Tongue (tissue), 2 donors: ENCODE measurements around the gene B3GLCT. TPM values are rescaled to one million over a fixed set of nuclear protein-coding genes. Genes with fewer than 3 reads are reported as not detected.

Experiments
- DNase-seq: peaks from one replicate; pipeline ENCODE4 v3.0.0-alpha.2; 2015
- total RNA-seq: library from RNA; depleted of rRNA; stranded (reverse); fragments of >200 nt; gene quantifications from one replicate; pipeline ENCODE4 v1.2.3, GENCODE V29; 2014

B3GLCT gene
- total RNA-seq, 1 donor from 2014 or later, result 23.0 TPM

- no peak for DNase-seq
Measured at GRCh38 chr13:31223640-31224039, 23.9 kb downstream of the B3GLCT start.

GRCh38 chr13:31224174-31224669, 24.4 kb downstream of the B3GLCT start:
- no peak for DNase-seq

GRCh38 chr13:31224963-31225559, 25.3 kb downstream of the B3GLCT start:
- no peak for DNase-seq

- DNase-seq, result no peak
Measured at GRCh38 chr13:31225998-31226675, 26.4 kb downstream of the B3GLCT start.

- no peak for DNase-seq
Measured at GRCh38 chr13:31227063-31227462, 27.3 kb downstream of the B3GLCT start.

- no peak for DNase-seq
Measured at GRCh38 chr13:31227870-31228269, 28.1 kb downstream of the B3GLCT start.

- no peak for DNase-seq
Measured at GRCh38 chr13:31234729-31235128, 35.0 kb downstream of the B3GLCT start.

GRCh38 chr13:31236211-31236786, 36.5 kb downstream of the B3GLCT start:
- DNase-seq, result peak; percentile 57

- DNase-seq, result no peak
Measured at GRCh38 chr13:31240921-31241320, 41.1 kb downstream of the B3GLCT start.

GRCh38 chr13:31242367-31242766, 42.6 kb downstream of the B3GLCT start:
- no peak for DNase-seq

GRCh38 chr13:31242916-31243315, 43.1 kb downstream of the B3GLCT start:
- peak; percentile 40 for DNase-seq

- no peak for DNase-seq
Measured at GRCh38 chr13:31245598-31246373, 46.0 kb downstream of the B3GLCT start.

- DNase-seq, result no peak
Measured at GRCh38 chr13:31246918-31247317, 47.1 kb downstream of the B3GLCT start.

- DNase-seq, result no peak
Measured at GRCh38 chr13:31248361-31248760, 48.6 kb downstream of the B3GLCT start.

- peak; percentile 42 for DNase-seq
Measured at GRCh38 chr13:31248965-31249539, 49.3 kb downstream of the B3GLCT start.

GRCh38 chr13:31250435-31250834, 50.7 kb downstream of the B3GLCT start:
- DNase-seq, result no peak

- no peak for DNase-seq
Measured at GRCh38 chr13:31261241-31261640, 61.5 kb downstream of the B3GLCT start.

GRCh38 chr13:31263346-31263745, 63.6 kb downstream of the B3GLCT start:
- DNase-seq, result no peak

GRCh38 chr13:31264151-31264550, 64.4 kb downstream of the B3GLCT start:
- DNase-seq, result no peak

GRCh38 chr13:31267126-31267784, 67.5 kb downstream of the B3GLCT start:
- DNase-seq, result peak; percentile 36

- DNase-seq, result no peak
Measured at GRCh38 chr13:31274390-31274789, 74.6 kb downstream of the B3GLCT start.

- DNase-seq, result no peak
Measured at GRCh38 chr13:31276421-31276820, 76.6 kb downstream of the B3GLCT start.
